Uterus (tissue), 2 donors: ENCODE results near the gene ARHGEF40.

Source experiments
- CTCF ChIP-seq, 4 experiments: fragments of 200-600 bp in 2 of 4; fragments of 450-650 bp in 2 of 4; sonication (generic) in 2 of 4; IDR thresholded peaks; one replicate each; pipeline ENCODE4 v1.5.1; 2016 to 2019; ENCODE audit warnings: antibody characterized with exemption in 4 of 4, mild to moderate bottlenecking in 2 of 4, moderate library complexity in 1 of 4
- POLR2A ChIP-seq, 2 donors: fragments of 450-650 bp; IDR thresholded peaks; one replicate each; pipeline ENCODE4 v1.6.1; 2016; ENCODE audit warnings: antibody characterized with exemption in 2 of 2, mild to moderate bottlenecking in 1 of 2, moderate library complexity in 1 of 2

DNA sequence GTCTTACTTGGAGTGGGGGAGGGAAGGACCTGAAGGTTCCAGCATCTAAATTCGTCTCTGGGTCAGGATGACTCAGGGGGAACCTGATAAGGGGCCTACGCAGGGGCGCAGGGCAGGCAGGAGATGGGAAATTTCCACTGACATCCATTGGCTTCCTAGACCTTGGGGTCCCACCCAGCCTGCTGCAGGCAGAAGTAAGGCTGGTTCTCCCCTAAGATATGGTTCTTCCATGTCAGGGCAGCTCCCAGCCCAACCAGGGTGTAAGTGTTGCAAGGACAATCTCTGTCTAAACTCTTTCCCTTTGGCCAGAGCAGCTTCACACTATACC is 43.2 kb upstream of the ARHGEF40 start:
- TF ChIP-seq CTCF (IDR thresholded peaks at IDR 0.05) (no peak), POLR2A (IDR thresholded peaks at IDR 0.05) (no peak)
